ENCODE data around the gene PROCA1.

GRCh38 chr17:28716740-28717577, 5.3 kb upstream of the PROCA1 start:
- TF ChIP-seq, protein P1, sequence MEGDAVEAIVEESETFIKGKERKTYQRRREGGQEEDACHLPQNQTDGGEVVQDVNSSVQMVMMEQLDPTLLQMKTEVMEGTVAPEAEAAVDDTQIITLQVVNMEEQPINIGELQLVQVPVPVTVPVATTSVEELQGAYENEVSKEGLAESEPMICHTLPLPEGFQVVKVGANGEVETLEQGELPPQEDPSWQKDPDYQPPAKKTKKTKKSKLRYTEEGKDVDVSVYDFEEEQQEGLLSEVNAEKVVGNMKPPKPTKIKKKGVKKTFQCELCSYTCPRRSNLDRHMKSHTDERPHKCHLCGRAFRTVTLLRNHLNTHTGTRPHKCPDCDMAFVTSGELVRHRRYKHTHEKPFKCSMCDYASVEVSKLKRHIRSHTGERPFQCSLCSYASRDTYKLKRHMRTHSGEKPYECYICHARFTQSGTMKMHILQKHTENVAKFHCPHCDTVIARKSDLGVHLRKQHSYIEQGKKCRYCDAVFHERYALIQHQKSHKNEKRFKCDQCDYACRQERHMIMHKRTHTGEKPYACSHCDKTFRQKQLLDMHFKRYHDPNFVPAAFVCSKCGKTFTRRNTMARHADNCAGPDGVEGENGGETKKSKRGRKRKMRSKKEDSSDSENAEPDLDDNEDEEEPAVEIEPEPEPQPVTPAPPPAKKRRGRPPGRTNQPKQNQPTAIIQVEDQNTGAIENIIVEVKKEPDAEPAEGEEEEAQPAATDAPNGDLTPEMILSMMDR (conservative IDR thresholded peaks at IDR 0.05 in 1 of 2, IDR thresholded peaks at IDR 0.05 in 1 of 2; ENCODE audit: extremely low read depth in 1 of 2, insufficient read depth in 1 of 2, low read depth in 1 of 2, low read length in 2 of 2), result no peak
- TF ChIP-seq EZH2 (IDR thresholded peaks at IDR 0.05; ENCODE audit: borderline replicate concordance, low read length), result no peak

Measured in mammary epithelial cell (primary cell).